Activated T-cell treated with anti-CD3 and anti-CD28 coated beads, Interleukin-2, amount 50 U/mL, for 4 hours (primary cell): ENCODE results near the gene NRG3. TPM values are rescaled to one million over a fixed set of nuclear protein-coding genes. Genes with fewer than 3 reads are reported as not detected.
A peak's percentile ranks its signal among the peaks of the same experiment; 100 is the strongest.

Experiments
- ATAC-seq, 2 donors: fragments of 200-7000 bp; cut with Tn5 transposase; one replicate each; pipeline ENCODE4 v1.10.0; 2021
- DNase-seq: peaks from one replicate; pipeline ENCODE4 v3.0.0-alpha.2; 2020
- H3K27me3 Mint-ChIP-seq: one replicate; pipeline ENCODE4 v1.8.0; 2021; ENCODE audit warnings: low read depth, mixed read lengths
- H3K36me3 Mint-ChIP-seq: one replicate; pipeline ENCODE4 v1.8.0; 2022; ENCODE audit warnings: mixed read lengths; ENCODE audit not compliant: insufficient read depth
- H3K4me1 Mint-ChIP-seq: one replicate; pipeline ENCODE4 v1.8.0; 2021; ENCODE audit warnings: low read depth, mixed read lengths
- H3K4me3 Mint-ChIP-seq: one replicate; pipeline ENCODE4 v1.8.0; 2021; ENCODE audit warnings: mild to moderate bottlenecking, moderate library complexity, mixed read lengths
- H3K9me3 Mint-ChIP-seq: one replicate; pipeline ENCODE4 v1.8.0; 2021; ENCODE audit warnings: mixed read lengths
- total RNA-seq, 3 donors: library from RNA; stranded (reverse); gene quantifications; one replicate each; pipeline ENCODE4 v1.2.1, GENCODE V29; 2021

The NRG3 gene
- total RNA-seq = not detected

DNA sequence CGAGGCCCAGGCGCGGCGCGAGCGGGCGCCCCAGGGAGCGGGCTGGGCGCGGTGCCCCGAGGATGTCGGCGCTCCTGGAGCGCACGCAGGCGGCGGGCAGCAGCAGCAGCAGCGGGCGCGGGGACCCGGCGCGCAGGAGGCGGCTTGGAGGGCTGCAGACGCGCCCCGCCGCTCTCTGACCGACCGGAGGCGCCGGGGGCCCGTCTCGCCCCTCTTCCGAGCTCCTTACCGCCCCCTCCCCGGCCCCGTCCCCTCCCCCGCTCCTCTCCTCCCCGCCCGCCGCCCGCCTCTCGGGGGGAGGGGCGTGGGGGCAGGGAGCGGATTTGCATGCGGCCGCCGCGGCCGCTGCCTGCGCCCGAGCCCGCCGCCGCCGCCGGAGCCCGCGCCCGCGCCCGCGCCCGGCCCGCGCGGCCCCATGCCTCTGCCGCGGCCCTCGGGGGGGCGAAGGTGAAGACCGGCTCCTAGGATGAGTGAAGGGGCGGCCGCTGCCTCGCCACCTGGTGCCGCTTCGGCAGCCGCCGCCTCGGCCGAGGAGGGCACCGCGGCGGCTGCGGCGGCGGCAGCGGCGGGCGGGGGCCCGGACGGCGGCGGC, at the start of gene NRG3:
NRG3 (plus strand) TSS at position 320 of the 592 bp plus-strand sequence.
- H3K36me3 Mint-ChIP-seq = no peaks in the 10 kb centered on the region
- H3K27me3 Mint-ChIP-seq = peaks cover 46% of the 10 kb centered on the region
- no peak for DNase-seq
- H3K4me3 Mint-ChIP-seq = peak within 1 kb of the TSS; percentile 42
- H3K4me1 Mint-ChIP-seq = peaks cover 11% of the 10 kb centered on the region
- no peaks in the 10 kb centered on the region for H3K9me3 Mint-ChIP-seq
- ATAC-seq = peak; percentile 54 to 55

DNA sequence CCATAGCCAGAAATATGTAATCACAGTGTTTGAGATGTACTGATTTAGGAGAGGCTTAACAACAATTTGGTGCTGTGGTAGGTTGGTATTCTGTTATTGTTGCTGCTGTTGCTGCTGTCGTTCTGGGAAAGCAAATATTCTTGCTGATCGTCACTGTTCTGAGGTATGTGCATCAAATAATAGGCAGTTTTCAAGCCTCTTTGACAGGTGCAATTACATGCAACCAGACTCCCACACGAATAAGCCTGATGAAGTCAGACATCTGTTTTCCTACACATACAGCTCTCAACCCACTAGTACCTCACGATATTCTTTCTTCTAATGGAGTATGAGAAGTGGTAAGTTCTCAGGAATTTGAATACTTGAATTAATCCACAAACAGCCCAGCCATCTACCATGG, 46.7 kb upstream of the NRG3 start:
- no peaks in the 10 kb centered on the region for H3K27me3 Mint-ChIP-seq
- no peaks in the 10 kb centered on the region for H3K36me3 Mint-ChIP-seq
- no peaks in the 10 kb centered on the region for H3K4me1 Mint-ChIP-seq
- H3K9me3 Mint-ChIP-seq = no peaks in the 10 kb centered on the region
- H3K4me3 Mint-ChIP-seq = no peak overlapping the region
- no peak for ATAC-seq
- no peak for DNase-seq

DNA sequence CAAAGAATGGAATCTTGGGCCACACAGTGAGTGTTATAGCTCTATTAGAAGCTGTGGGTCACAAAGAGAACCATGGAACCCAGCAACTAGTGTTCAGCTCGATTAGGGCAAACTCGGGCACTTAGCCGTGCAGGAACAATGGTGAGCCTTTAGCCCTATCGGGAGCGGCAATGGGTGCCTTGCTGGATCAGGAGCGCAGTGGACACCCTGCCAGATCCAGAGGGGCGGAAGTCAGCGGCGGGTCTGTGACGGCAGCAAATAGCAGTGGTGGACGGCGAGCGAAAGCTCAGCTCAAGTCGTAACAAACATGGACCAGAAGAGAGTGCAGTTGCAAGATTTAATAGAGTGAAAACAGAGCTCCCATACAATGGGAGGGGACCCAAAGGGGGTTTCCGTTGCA, 43.9 kb upstream of the NRG3 start:
- Mint-ChIP-seq H3K9me3 (no peaks in the 10 kb centered on the region), H3K4me1 (no peaks in the 10 kb centered on the region), H3K4me3 (no peak overlapping the region), H3K27me3 (no peaks in the 10 kb centered on the region), H3K36me3 (no peaks in the 10 kb centered on the region)
- DNase-seq (no peak), ATAC-seq (no peak)

GRCh38 chr10:81838950-81839349, 36.0 kb upstream of the NRG3 start:
- no peaks in the 10 kb centered on the region for H3K4me1 Mint-ChIP-seq
- no peaks in the 10 kb centered on the region for H3K27me3 Mint-ChIP-seq
- no peak overlapping the region for H3K4me3 Mint-ChIP-seq
- peaks cover 4% of the 10 kb centered on the region for H3K9me3 Mint-ChIP-seq
- H3K36me3 Mint-ChIP-seq = no peaks in the 10 kb centered on the region
- ATAC-seq (no peak), DNase-seq (no peak)

DNA sequence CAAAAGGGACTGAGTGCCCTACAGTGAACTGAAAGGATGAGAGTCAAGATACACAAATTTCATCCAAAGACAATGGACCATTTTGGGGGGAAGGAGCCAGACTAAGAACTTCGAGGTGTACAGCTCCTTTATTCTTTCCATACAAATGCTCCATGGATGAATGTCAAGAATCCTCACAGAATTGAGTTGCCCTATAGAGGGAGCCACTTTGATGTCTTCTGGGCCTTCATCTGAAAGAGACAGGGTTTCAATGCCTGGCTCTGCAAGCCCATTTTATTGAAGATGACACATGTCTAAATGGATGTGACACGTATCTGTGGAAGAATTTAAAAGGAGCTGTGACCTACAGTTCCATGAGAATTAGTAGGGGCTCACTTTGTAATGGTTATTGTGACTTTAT, 32.0 kb upstream of the NRG3 start:
- Mint-ChIP-seq H3K9me3 (peaks cover 4% of the 10 kb centered on the region), H3K4me1 (no peaks in the 10 kb centered on the region), H3K27me3 (no peaks in the 10 kb centered on the region), H3K36me3 (no peaks in the 10 kb centered on the region), H3K4me3 (no peak overlapping the region)
- ATAC-seq (no peak), DNase-seq (no peak)

DNA sequence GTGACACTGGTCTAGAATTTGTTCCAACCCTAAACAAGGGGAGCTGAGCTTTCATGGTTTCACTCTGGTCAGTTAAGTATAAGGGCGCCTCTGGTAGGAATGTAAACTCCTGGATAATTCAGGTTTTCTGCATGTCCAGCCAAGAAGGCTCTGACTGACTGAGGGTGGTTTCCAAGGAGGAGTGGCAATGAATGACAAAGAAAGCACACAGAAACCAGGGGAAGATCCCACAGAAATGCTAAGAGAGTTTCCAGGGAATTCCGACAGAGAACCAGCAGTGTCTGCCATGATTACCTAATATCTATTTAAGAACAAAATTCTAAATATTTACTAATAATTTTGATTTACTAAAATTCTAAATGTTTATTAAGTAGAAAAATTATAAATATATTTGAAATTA, 27.3 kb upstream of the NRG3 start:
- H3K4me1 Mint-ChIP-seq = no peaks in the 10 kb centered on the region
- H3K27me3 Mint-ChIP-seq = no peaks in the 10 kb centered on the region
- H3K36me3 Mint-ChIP-seq = no peaks in the 10 kb centered on the region
- no peak for DNase-seq
- no peaks in the 10 kb centered on the region for H3K9me3 Mint-ChIP-seq
- no peak overlapping the region for H3K4me3 Mint-ChIP-seq
- ATAC-seq = no peak

- Mint-ChIP-seq H3K4me3 (no peak overlapping the region), H3K9me3 (no peaks in the 10 kb centered on the region), H3K4me1 (no peaks in the 10 kb centered on the region), H3K27me3 (no peaks in the 10 kb centered on the region), H3K36me3 (no peaks in the 10 kb centered on the region)
- ATAC-seq (no peak), DNase-seq (no peak)
Measured at GRCh38 chr10:81848514-81848913, 26.5 kb upstream of the NRG3 start.

GRCh38 chr10:81848931-81849330, 26.1 kb upstream of the NRG3 start:
- no peaks in the 10 kb centered on the region for H3K9me3 Mint-ChIP-seq

GRCh38 chr10:81862596-81862995, 12.4 kb upstream of the NRG3 start:
- H3K4me3 Mint-ChIP-seq = no peak overlapping the region
- no peaks in the 10 kb centered on the region for H3K36me3 Mint-ChIP-seq
- no peaks in the 10 kb centered on the region for H3K4me1 Mint-ChIP-seq
- ATAC-seq = no peak
- DNase-seq = no peak
- no peaks in the 10 kb centered on the region for H3K27me3 Mint-ChIP-seq
- H3K9me3 Mint-ChIP-seq = no peaks in the 10 kb centered on the region

More at GRCh38 chr10:81848931-81849330, 26.1 kb upstream of the NRG3 start:
- DNase-seq = no peak
- Mint-ChIP-seq H3K36me3 (no peaks in the 10 kb centered on the region), H3K4me3 (no peak overlapping the region), H3K27me3 (no peaks in the 10 kb centered on the region), H3K4me1 (no peaks in the 10 kb centered on the region)
- no peak for ATAC-seq

GRCh38 chr10:81863771-81864170, 11.2 kb upstream of the NRG3 start:
- ATAC-seq (no peak), DNase-seq (no peak)
- H3K27me3 Mint-ChIP-seq = no peaks in the 10 kb centered on the region
- H3K4me1 Mint-ChIP-seq = no peaks in the 10 kb centered on the region
- H3K36me3 Mint-ChIP-seq = no peaks in the 10 kb centered on the region
- H3K9me3 Mint-ChIP-seq = no peaks in the 10 kb centered on the region
- no peak overlapping the region for H3K4me3 Mint-ChIP-seq

DNA sequence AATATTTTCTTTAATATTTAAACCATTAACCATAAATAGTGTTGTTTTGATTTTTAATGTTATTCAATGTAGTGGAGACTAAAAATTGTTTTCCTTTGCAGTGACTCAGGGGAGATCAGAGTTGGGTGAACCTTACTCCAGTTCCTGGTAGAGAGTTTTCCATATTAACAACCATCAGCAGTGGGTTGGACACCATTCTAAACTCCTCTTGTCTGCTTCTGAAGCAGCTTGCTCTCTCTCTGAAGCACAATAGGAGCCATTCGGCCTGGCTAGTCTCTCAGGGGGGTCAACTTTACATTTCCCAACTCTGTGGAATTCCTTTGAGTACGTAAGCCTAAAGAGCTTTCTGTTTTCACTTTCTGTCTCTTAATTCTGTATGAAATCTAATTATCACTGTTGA, 9.4 kb upstream of the NRG3 start:
- Mint-ChIP-seq H3K27me3 (no peaks in the 10 kb centered on the region), H3K4me3 (no peak overlapping the region), H3K36me3 (no peaks in the 10 kb centered on the region), H3K4me1 (no peaks in the 10 kb centered on the region), H3K9me3 (no peaks in the 10 kb centered on the region)
- no peak for DNase-seq
- no peak for ATAC-seq

- DNase-seq (no peak), ATAC-seq (no peak)
- H3K36me3 Mint-ChIP-seq = no peaks in the 10 kb centered on the region
- H3K4me3 Mint-ChIP-seq = no peak overlapping the region
- no peaks in the 10 kb centered on the region for H3K4me1 Mint-ChIP-seq
- no peaks in the 10 kb centered on the region for H3K9me3 Mint-ChIP-seq
- H3K27me3 Mint-ChIP-seq = peaks cover 5% of the 10 kb centered on the region
Measured at GRCh38 chr10:81866753-81867152, 8.2 kb upstream of the NRG3 start.

DNA sequence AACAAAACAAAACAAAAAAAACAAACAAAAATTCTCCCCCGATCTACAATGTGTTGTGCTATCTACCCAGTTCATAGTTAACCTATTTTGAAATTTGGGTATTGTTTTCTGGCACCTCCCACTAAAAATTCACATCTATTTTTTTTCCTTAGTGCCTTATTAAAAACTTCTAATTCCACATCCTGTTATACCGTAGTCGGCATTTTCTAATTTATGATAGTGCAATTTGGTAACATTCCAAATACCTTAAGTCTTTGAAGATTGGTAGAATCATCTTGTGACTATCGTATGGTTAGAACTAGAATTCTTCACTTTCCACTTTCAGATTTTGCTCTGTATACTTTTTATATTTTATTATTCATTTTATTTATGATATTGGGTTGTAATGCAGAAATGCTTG, 4.5 kb upstream of the NRG3 start:
- no peaks in the 10 kb centered on the region for H3K36me3 Mint-ChIP-seq

DNA sequence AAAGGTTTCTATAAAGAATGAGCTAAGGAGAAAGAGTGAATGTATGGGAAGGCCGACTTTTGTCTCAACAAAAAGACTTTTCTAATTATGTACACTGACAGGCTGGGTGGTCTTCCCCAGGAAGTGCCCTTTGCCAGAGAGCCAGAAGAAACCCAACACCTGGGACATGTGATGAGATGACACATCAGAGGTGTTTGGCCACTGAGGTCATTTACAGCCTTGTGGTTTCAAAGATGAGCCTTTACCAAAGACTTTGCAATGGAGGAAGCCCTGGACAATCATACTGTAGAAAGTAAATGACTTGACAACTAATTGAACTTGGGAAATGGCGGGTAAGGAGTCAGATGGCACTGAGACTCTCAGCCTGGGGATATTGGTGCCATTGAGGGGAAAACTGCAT, 3.4 kb upstream of the NRG3 start:
- DNase-seq (no peak), ATAC-seq (no peak)
- peaks cover 8% of the 10 kb centered on the region for H3K4me1 Mint-ChIP-seq
- H3K9me3 Mint-ChIP-seq = no peaks in the 10 kb centered on the region
- H3K36me3 Mint-ChIP-seq = no peaks in the 10 kb centered on the region
- H3K4me3 Mint-ChIP-seq = no peak overlapping the region
- H3K27me3 Mint-ChIP-seq = peaks cover 32% of the 10 kb centered on the region

More for the DNA sequence above, 4.5 kb upstream of the NRG3 start:
- ATAC-seq (no peak), DNase-seq (no peak)
- Mint-ChIP-seq H3K9me3 (no peaks in the 10 kb centered on the region), H3K27me3 (peaks cover 22% of the 10 kb centered on the region), H3K4me3 (no peak overlapping the region), H3K4me1 (no peaks in the 10 kb centered on the region)

DNA sequence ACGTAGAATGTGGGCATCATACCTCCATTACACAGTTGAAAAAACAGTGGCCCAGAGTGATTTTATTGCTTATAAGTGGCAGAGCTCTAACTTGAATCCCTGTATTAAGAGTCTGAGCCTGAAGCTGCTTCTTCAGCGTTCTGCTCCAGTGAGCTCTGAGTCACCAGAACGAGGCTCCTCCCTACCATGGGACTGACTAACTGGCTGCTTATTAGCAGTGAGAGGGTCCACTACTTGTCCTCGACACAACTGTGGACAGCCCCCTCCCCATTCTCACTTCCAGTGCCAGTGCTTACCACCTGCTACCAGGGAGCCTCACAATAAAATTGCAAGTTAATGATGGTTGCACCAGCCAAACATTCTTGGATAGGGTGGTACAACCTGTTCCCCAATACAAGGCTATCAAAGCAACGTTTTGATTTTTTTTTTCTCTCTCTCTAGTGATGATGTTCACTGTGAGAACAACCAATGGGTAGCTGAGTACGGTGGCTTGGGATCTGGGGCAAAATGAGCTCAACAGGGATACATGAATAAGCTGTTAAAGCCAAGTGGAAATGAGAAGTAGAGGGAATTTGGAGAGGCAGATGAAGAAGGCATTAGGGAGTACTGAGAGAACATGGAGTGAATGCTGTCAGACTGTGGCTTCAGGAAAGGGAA, 2.7 kb upstream of the NRG3 start:
- no peaks in the 10 kb centered on the region for H3K9me3 Mint-ChIP-seq
- DNase-seq (no peak), ATAC-seq (no peak)
- no peaks in the 10 kb centered on the region for H3K36me3 Mint-ChIP-seq
- peaks cover 40% of the 10 kb centered on the region for H3K27me3 Mint-ChIP-seq
- peaks cover 11% of the 10 kb centered on the region for H3K4me1 Mint-ChIP-seq
- H3K4me3 Mint-ChIP-seq = no peak overlapping the region
